HCT116 (cell line): ENCODE measurements around the gene ARID5B.

Source experiments
- ATF3 ChIP-seq: IDR thresholded peaks from 2 replicates; pipeline ENCODE4 v1.6.1; 2012
- CTCF ChIP-seq, 3 experiments: fragments of 200-600 bp in 1 of 3; sonication (generic) in 1 of 3; IDR thresholded peaks in 2 of 3; conservative IDR thresholded peaks in 1 of 3; 2 replicates each; pipeline ENCODE4 v1.5.1; 2012 to 2017; ENCODE audit warnings: low read depth in 2 of 3, low read length in 2 of 3, antibody characterized with exemption in 1 of 3, borderline replicate concordance in 1 of 3, control low read depth in 1 of 3, mild to moderate bottlenecking in 1 of 3, mixed read lengths in 1 of 3, mixed run types in 1 of 3, moderate library complexity in 1 of 3; ENCODE audit not compliant: insufficient read depth in 1 of 3
- EZH2 ChIP-seq: fragments of 200-600 bp; sonication (generic); IDR thresholded peaks from 2 replicates; pipeline ENCODE4 v1.6.1; 2017; ENCODE audit warnings: antibody characterized with exemption, mixed run types
- JUND ChIP-seq: IDR thresholded peaks from 2 replicates; pipeline ENCODE4 v1.6.1; 2012
- MAX ChIP-seq: IDR thresholded peaks from 2 replicates; pipeline ENCODE4 v1.6.1; 2012
- POLR2A ChIP-seq: IDR thresholded peaks from 2 replicates; pipeline ENCODE4 v1.7.0; 2011; ENCODE audit warnings: borderline replicate concordance; ENCODE audit not compliant: insufficient read depth, insufficient read length; ENCODE audit errors: extremely low read depth
- POLR2AphosphoS5 ChIP-seq: IDR thresholded peaks from 2 replicates; pipeline ENCODE4 v1.6.1; 2011; ENCODE audit warnings: mild to moderate bottlenecking, low read depth, low read length, moderate library complexity
- RAD21 ChIP-seq: IDR thresholded peaks from 2 replicates; pipeline ENCODE4 v1.6.1; 2012; ENCODE audit warnings: low read depth, mild to moderate bottlenecking
- SRF ChIP-seq: IDR thresholded peaks from 2 replicates; pipeline ENCODE4 v1.6.1; 2012; ENCODE audit warnings: low read depth
- TCF7L2 ChIP-seq: IDR thresholded peaks from 2 replicates; pipeline ENCODE4 v1.7.0; 2011; ENCODE audit warnings: borderline replicate concordance, inconsistent platforms; ENCODE audit not compliant: insufficient read depth, insufficient read length; ENCODE audit errors: extremely low read depth

GRCh38 chr10:61871487-61871886, 30.0 kb upstream of the ARID5B start:
- TF ChIP-seq CTCF (IDR thresholded peaks at IDR 0.05 in 2 of 3, conservative IDR thresholded peaks at IDR 0.05 in 1 of 3; ENCODE audit: borderline replicate concordance in 1 of 3, insufficient read depth in 1 of 3, low read depth in 2 of 3, low read length in 2 of 3) (no peak), POLR2A (no peak), TCF7L2 (no peak), RAD21 (no peak), MAX (no peak), JUND (no peak), ATF3 (no peak), SRF (no peak), EZH2 (no peak), POLR2AphosphoS5 (no peak)
